ENCODE results near the gene ZFHX2. TPM values are rescaled to one million over a fixed set of nuclear protein-coding genes. Genes with fewer than 3 reads are reported as not detected.

ZFHX2 gene
- total and polyA plus RNA-seq, 2 of the 13 experiments (the other 11 are each of a cell fraction or from before 2014, with no cell fraction given), result 0.17 to 0.44 TPM

- TF ChIP-seq, protein P1, sequence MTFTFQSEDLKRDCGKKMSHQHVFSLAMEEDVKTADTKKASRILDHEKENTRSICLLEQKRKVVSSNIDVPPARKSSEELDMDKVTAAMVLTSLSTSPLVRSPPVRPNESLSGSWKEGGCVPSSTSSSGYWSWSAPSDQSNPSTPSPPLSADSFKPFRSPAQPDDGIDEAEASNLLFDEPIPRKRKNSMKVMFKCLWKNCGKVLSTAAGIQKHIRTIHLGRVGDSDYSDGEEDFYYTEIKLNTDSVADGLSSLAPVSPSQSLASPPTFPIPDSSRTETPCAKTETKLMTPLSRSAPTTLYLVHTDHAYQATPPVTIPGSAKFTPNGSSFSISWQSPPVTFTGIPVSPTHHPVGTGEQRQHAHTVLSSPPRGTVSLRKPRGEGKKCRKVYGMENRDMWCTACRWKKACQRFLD (CRISPR knock-in tag; IDR thresholded peaks at IDR 0.05; ENCODE audit: borderline replicate concordance), result no peak
- 0 out of 2 replicates have a peak, but pooled peaks have one; percentile 49 for TF ChIP-seq ZNF34 (CRISPR knock-in tag; IDR thresholded peaks at IDR 0.05; ENCODE audit: borderline replicate concordance)
- no peak for TF ChIP-seq SYNCRIP (IDR thresholded peaks at IDR 0.05; ENCODE audit: insufficient read depth, low read depth, low read length)
- no peak for TF ChIP-seq MTA1 (CRISPR knock-in tag; IDR thresholded peaks at IDR 0.05; ENCODE audit: borderline replicate concordance)
- no peak for TF ChIP-seq PITX1 (CRISPR knock-in tag; IDR thresholded peaks at IDR 0.05)
- TF ChIP-seq IKZF1 (IDR thresholded peaks at IDR 0.05), result no peak
- 0 out of 2 replicates have a peak, but pooled peaks have one; percentile 22 for TF ChIP-seq TRIM24 (CRISPR knock-in tag; IDR thresholded peaks at IDR 0.05)
- no peak for TF ChIP-seq ZNF720 (CRISPR knock-in tag; IDR thresholded peaks at IDR 0.05)
- TF ChIP-seq, protein P2, sequence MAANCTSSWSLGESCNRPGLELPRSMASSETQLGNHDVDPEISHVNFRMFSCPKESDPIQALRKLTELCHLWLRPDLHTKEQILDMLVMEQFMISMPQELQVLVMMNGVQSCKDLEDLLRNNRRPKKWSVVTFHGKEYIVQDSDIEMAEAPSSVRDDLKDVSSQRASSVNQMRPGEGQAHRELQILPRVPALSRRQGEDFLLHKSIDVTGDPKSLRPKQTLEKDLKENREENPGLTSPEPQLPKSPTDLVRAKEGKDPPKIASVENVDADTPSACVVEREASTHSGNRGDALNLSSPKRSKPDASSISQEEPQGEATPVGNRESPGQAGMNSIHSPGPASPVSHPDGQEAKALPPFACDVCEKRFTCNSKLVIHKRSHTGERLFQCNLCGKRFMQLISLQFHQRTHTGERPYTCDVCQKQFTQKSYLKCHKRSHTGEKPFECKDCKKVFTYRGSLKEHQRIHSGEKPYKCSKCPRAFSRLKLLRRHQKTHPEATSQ (CRISPR knock-in tag; IDR thresholded peaks at IDR 0.05; ENCODE audit: borderline replicate concordance), result 0 out of 2 replicates have a peak, but pooled peaks have one; percentile 61
- no peak for TF ChIP-seq ZBTB40 (IDR thresholded peaks at IDR 0.05)
- no peak for TF ChIP-seq ZBTB40 (CRISPR knock-in tag; IDR thresholded peaks at IDR 0.05)
- 0 out of 2 replicates have a peak, but pooled peaks have one; percentile 4 for TF ChIP-seq ZFAT (CRISPR knock-in tag; conservative IDR thresholded peaks at IDR 0.05)
- TF ChIP-seq ZNF350 (CRISPR knock-in tag; IDR thresholded peaks at IDR 0.05; ENCODE audit: borderline replicate concordance, low read depth), result no peak
- TF ChIP-seq ARHGAP35 (CRISPR knock-in tag; IDR thresholded peaks at IDR 0.05; ENCODE audit: borderline replicate concordance), result no peak
These were observed 31.6 kb upstream of the ZFHX2 start (continued) for GRCh38 chr14:23582906-23583760.

All from HepG2 (cell line).